BE2C (cell line): ENCODE results near the gene CHCHD3.

ENCODE experiments used
- DNase-seq: peaks from one replicate; pipeline ENCODE4 v3.0.0-alpha.2; 2020
- H3K27me3 ChIP-seq: fragments of 250-450 bp; sonication (Bioruptor Pico); 2 replicates; pipeline ENCODE4 v1.5.1; 2020; ENCODE audit warnings: mild to moderate bottlenecking
- H3K36me3 ChIP-seq: fragments of 250-450 bp; sonication (Bioruptor Pico); 2 replicates; pipeline ENCODE4 v1.5.1; 2020; ENCODE audit warnings: mild to moderate bottlenecking
- H3K4me1 ChIP-seq: fragments of 250-450 bp; sonication (Bioruptor Pico); 2 replicates; pipeline ENCODE4 v1.5.1; 2020
- H3K4me3 ChIP-seq: 2 replicates; pipeline ENCODE4 v1.5.1; 2011; ENCODE audit warnings: low read depth, low read length
- H3K9me3 ChIP-seq: fragments of 250-450 bp; sonication (Bioruptor Pico); 2 replicates; pipeline ENCODE4 v1.5.1; 2020
- TF ChIP-seq, protein P1 (sequence below): IDR thresholded peaks from 2 replicates; pipeline ENCODE4 v1.5.1; 2012; ENCODE audit warnings: mild to moderate bottlenecking, low read depth, low read length

Gene CHCHD3

DNA sequence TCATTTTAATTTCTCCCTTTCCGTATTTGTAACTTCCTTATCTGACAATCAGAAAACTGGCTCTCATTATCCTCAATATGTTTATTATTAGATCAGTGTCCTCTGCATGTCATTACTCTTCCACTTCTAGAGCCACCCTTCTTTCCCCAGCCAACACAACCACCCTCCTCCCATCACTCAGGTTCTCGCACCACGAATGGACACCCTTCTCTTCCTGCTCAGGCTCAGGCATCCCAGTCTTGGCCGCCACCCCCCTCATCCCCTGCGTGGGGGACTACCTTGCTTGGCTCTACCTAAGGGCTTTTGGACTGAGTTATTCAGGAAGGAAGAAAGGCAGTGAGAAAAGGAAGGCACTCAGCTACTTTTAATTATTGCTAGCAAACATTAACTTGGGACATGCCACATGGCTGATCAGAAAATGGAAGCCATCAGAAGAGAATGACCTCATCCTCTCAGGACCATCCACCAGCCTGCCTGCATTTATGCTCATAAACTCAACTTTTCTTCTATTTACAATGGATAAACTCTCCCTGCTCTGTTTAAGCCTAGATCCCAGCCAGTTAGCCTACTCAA, 305.8 kb downstream of the CHCHD3 start:
- Histone ChIP-seq H3K27me3 (no peaks in the 10 kb centered on the region), H3K9me3 (0 out of 2 replicates have a peak, but pooled peaks cover 4% of the 10 kb centered on the region), H3K4me1 (peaks cover 24% of the 10 kb centered on the region), H3K4me3 (no peak overlapping the region), H3K36me3 (0 out of 2 replicates have a peak, but pooled peaks cover 2% of the 10 kb centered on the region)
- no peak for DNase-seq
- TF ChIP-seq, protein P1, sequence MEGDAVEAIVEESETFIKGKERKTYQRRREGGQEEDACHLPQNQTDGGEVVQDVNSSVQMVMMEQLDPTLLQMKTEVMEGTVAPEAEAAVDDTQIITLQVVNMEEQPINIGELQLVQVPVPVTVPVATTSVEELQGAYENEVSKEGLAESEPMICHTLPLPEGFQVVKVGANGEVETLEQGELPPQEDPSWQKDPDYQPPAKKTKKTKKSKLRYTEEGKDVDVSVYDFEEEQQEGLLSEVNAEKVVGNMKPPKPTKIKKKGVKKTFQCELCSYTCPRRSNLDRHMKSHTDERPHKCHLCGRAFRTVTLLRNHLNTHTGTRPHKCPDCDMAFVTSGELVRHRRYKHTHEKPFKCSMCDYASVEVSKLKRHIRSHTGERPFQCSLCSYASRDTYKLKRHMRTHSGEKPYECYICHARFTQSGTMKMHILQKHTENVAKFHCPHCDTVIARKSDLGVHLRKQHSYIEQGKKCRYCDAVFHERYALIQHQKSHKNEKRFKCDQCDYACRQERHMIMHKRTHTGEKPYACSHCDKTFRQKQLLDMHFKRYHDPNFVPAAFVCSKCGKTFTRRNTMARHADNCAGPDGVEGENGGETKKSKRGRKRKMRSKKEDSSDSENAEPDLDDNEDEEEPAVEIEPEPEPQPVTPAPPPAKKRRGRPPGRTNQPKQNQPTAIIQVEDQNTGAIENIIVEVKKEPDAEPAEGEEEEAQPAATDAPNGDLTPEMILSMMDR: no peak

DNA sequence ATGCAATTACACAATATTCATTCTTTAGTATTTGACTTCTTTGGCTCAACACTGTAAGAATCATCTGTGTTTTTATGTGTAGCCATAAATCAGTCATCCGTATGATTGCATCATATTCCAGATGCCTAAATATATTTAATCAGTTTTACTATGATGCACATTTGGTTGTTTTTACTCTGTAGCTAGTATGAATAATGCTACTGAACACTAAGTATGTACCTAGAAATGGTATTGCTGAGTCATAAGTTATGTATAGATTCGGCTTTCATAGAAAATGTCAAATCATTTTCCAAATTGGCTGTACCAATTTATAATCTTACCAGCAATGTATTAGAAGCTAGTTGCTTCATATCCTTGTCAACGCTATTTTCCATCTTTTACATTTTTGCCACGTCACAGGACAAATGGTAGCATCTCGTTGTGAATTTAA, 308.3 kb downstream of the CHCHD3 start:
- H3K4me3 ChIP-seq: no peak overlapping the region
- H3K4me1 ChIP-seq: peaks cover 24% of the 10 kb centered on the region
- TF ChIP-seq, protein P1: no peak
- H3K9me3 ChIP-seq: 0 out of 2 replicates have a peak, but pooled peaks cover 4% of the 10 kb centered on the region
- DNase-seq: no peak
- no peaks in the 10 kb centered on the region for H3K36me3 ChIP-seq
- H3K27me3 ChIP-seq: no peaks in the 10 kb centered on the region

DNA sequence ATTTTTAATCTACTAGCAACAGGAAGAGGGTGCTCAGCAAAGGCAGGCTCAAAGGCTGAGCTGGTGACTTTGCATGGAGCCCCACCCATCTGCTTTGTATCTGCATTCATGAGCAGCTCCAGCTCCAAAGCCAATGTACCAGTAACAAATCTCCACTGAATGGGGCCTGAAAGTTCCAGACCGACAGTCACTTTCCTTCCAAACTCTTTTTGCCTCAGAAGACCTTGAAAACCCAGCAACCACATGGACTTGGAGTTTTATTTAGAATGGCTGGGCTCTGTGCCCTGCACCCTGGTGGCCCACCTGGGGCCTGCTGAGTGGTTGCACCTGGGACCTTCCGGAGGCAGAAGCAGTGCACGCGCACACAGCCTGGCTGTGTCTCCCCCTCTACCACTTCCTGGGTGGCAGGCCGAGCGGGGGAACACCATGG, 310.6 kb downstream of the CHCHD3 start:
- Histone ChIP-seq H3K4me1 (peaks cover 20% of the 10 kb centered on the region), H3K27me3 (no peaks in the 10 kb centered on the region), H3K4me3 (no peak overlapping the region), H3K36me3 (no peaks in the 10 kb centered on the region), H3K9me3 (no peaks in the 10 kb centered on the region)
- DNase-seq: no peak
- TF ChIP-seq, protein P1: no peak

DNA sequence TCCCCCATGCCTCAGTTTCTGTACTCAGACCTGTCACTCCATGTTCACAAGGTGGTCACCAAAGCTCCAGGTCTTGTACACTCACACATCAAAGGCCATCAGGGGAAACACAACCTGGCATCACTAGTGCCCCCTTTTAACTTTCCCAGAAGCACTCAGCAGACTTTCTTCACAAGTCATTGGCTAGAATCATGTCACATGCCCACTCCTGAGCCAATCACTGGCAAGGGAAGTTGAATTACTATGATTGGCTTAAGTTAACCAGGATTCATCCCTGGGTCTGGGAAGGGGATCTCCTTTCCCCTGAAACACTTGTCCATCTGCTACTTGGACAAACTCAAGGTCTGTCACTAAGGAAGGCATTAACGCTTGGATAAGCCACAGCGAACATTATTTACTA, 311.8 kb downstream of the CHCHD3 start:
- DNase-seq: no peak
- no peaks in the 10 kb centered on the region for H3K36me3 ChIP-seq
- no peak overlapping the region for H3K4me3 ChIP-seq
- peaks cover 12% of the 10 kb centered on the region for H3K4me1 ChIP-seq
- TF ChIP-seq, protein P1: no peak
- H3K9me3 ChIP-seq: no peaks in the 10 kb centered on the region
- no peaks in the 10 kb centered on the region for H3K27me3 ChIP-seq

DNA sequence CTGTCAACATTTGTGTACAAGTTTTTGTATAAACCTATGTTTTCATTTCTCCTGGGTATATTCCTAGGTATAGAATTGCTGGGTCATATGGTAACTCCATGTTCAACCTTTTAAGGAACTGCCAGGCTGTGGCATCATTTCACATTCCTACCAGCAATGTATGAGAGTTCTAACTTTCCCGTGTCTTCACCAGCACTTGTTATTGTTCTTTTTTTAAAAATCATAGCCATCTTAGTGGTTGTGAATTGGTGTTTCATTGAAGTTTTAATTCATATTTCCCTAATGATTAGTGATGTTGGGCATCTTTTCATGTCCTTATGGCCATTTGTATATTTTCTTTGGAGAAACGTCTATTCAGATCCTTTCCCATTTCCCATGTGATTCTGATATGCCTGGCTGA, 312.6 kb downstream of the CHCHD3 start:
- no peak for DNase-seq
- H3K4me1 ChIP-seq: peaks cover 4% of the 10 kb centered on the region
- TF ChIP-seq, protein P1: no peak
- H3K4me3 ChIP-seq: no peak overlapping the region
- no peaks in the 10 kb centered on the region for H3K9me3 ChIP-seq
- no peaks in the 10 kb centered on the region for H3K27me3 ChIP-seq
- H3K36me3 ChIP-seq: no peaks in the 10 kb centered on the region

DNA sequence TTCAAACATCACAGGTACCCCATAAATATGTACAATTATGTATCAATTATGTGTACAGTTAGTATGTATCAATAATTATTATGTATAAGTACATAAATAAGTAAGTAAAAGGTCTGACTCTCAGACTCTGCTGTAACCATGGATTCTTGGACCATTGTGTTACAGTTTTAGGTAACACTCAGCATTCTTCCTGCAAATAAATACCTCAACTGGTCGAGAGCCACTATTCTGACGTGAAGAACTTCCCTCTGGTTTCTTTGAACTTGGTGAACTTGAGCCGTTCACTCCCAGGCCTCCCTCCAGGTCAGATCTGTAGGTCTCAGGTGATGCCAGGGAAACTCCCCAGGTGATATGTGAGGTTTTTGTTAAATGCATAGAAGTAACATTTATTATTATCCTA, 313.8 kb downstream of the CHCHD3 start:
- H3K36me3 ChIP-seq: no peaks in the 10 kb centered on the region
- H3K4me3 ChIP-seq: no peak overlapping the region
- H3K9me3 ChIP-seq: no peaks in the 10 kb centered on the region
- H3K27me3 ChIP-seq: no peaks in the 10 kb centered on the region
- no peak for DNase-seq
- TF ChIP-seq, protein P1: no peak
- H3K4me1 ChIP-seq: peaks cover under 1% of the 10 kb centered on the region
